Measurements from ENCODE around the gene TACC3. TPM values are rescaled to one million over a fixed set of nuclear protein-coding genes. Genes with fewer than 3 reads are reported as not detected.

The TACC3 gene
- total RNA-seq, 1 donor from 2014 or later, result 159 TPM

GRCh38 chr4:1676605-1677525 lies 44.5 kb upstream of the TACC3 start:
- no peak for DNase-seq (ENCODE audit: low read depth, low spot score)
- no peaks in the 10 kb centered on the region for H3K36me3 Mint-ChIP-seq (ENCODE audit: low read depth)
- H3K27me3 Mint-ChIP-seq (ENCODE audit: low read depth), result peaks cover 62% of the 10 kb centered on the region
- peaks cover 20% of the 10 kb centered on the region for H3K4me1 Mint-ChIP-seq
- H3K9me3 Mint-ChIP-seq, result no peaks in the 10 kb centered on the region
- no peak overlapping the region for H3K4me3 Mint-ChIP-seq
- H3K27ac Mint-ChIP-seq (ENCODE audit: unreplicated experiment), result no peak overlapping the region
- TF ChIP-seq, protein P1, sequence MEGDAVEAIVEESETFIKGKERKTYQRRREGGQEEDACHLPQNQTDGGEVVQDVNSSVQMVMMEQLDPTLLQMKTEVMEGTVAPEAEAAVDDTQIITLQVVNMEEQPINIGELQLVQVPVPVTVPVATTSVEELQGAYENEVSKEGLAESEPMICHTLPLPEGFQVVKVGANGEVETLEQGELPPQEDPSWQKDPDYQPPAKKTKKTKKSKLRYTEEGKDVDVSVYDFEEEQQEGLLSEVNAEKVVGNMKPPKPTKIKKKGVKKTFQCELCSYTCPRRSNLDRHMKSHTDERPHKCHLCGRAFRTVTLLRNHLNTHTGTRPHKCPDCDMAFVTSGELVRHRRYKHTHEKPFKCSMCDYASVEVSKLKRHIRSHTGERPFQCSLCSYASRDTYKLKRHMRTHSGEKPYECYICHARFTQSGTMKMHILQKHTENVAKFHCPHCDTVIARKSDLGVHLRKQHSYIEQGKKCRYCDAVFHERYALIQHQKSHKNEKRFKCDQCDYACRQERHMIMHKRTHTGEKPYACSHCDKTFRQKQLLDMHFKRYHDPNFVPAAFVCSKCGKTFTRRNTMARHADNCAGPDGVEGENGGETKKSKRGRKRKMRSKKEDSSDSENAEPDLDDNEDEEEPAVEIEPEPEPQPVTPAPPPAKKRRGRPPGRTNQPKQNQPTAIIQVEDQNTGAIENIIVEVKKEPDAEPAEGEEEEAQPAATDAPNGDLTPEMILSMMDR (conservative IDR thresholded peaks at IDR 0.05), result no peak

GRCh38 chr4:1678244-1678643 lies 43.1 kb upstream of the TACC3 start:
- TF ChIP-seq, protein P1 (conservative IDR thresholded peaks at IDR 0.05), result no peak
- peaks cover 73% of the 10 kb centered on the region for H3K27me3 Mint-ChIP-seq (ENCODE audit: low read depth)
- no peak overlapping the region for H3K27ac Mint-ChIP-seq (ENCODE audit: unreplicated experiment)
- H3K4me1 Mint-ChIP-seq, result peaks cover 27% of the 10 kb centered on the region
- no peak for DNase-seq (ENCODE audit: low read depth, low spot score)
- H3K9me3 Mint-ChIP-seq, result peaks cover 4% of the 10 kb centered on the region
- H3K4me3 Mint-ChIP-seq, result peak overlapping the region; percentile 63
- H3K36me3 Mint-ChIP-seq (ENCODE audit: low read depth), result no peaks in the 10 kb centered on the region

DNA sequence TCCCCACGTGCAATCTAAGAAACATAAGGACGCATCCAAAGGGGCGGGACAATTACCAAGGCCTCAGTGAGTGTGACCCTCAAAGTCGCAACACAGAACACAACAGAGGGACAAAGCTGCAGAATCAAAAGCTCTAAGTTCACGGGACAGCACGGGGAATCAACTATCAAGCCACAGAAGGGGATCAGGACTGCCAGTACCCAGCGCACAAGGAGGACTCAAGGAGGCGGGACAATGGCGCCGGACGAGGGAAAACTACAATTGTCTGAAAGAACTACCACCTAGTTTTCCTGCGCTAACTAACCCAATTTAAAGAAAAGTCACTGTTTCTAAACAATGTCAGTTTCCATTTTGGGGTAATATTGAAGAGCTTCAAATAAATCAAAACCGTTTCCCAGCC lies 38.5 kb upstream of the TACC3 start:
- Mint-ChIP-seq H3K27me3 (ENCODE audit: low read depth) (peaks cover 40% of the 10 kb centered on the region), H3K9me3 (peaks cover 4% of the 10 kb centered on the region), H3K36me3 (ENCODE audit: low read depth) (no peaks in the 10 kb centered on the region), H3K27ac (ENCODE audit: unreplicated experiment) (no peak overlapping the region), H3K4me3 (peak overlapping the region; percentile 89), H3K4me1 (peaks cover 25% of the 10 kb centered on the region)
- TF ChIP-seq, protein P1 (conservative IDR thresholded peaks at IDR 0.05), result no peak
- DNase-seq (ENCODE audit: low read depth, low spot score), result no peak

GRCh38 chr4:1683261-1683735 lies 38.0 kb upstream of the TACC3 start:
- peak overlapping the region; percentile 83 for H3K27ac Mint-ChIP-seq (ENCODE audit: unreplicated experiment)
- peak overlapping the region; percentile 89 for H3K4me3 Mint-ChIP-seq
- H3K36me3 Mint-ChIP-seq (ENCODE audit: low read depth), result no peaks in the 10 kb centered on the region
- peaks cover 4% of the 10 kb centered on the region for H3K9me3 Mint-ChIP-seq
- TF ChIP-seq, protein P1 (conservative IDR thresholded peaks at IDR 0.05), result no peak
- H3K27me3 Mint-ChIP-seq (ENCODE audit: low read depth), result peaks cover 37% of the 10 kb centered on the region
- no peak for DNase-seq (ENCODE audit: low read depth, low spot score)
- H3K4me1 Mint-ChIP-seq, result peaks cover 21% of the 10 kb centered on the region

GRCh38 chr4:1683736-1684505 lies 37.4 kb upstream of the TACC3 start, which contains the start of gene FAM53A:
Gene FAM53A, minus strand, starts transcription at chr4:1684313. Its CDS starts 15,572 bp downstream, at chr4:1668741.
- peaks cover 31% of the 10 kb centered on the region for H3K27me3 Mint-ChIP-seq (ENCODE audit: low read depth)
- H3K9me3 Mint-ChIP-seq, result peaks cover 4% of the 10 kb centered on the region
- DNase-seq (ENCODE audit: low read depth, low spot score), result peak; percentile 93
- H3K4me3 Mint-ChIP-seq, result peak within 1 kb of the TSS; percentile 89
- TF ChIP-seq, protein P1 (conservative IDR thresholded peaks at IDR 0.05), result no peak
- peak within 1 kb of the TSS; percentile 83 for H3K27ac Mint-ChIP-seq (ENCODE audit: unreplicated experiment)
- H3K4me1 Mint-ChIP-seq, result peaks cover 14% of the 10 kb centered on the region
- H3K36me3 Mint-ChIP-seq (ENCODE audit: low read depth), result no peaks in the 10 kb centered on the region

Data from neural crest cell (in vitro differentiated cells).